CD4-positive, CD25-positive, alpha-beta regulatory T cell (primary cell): ENCODE measurements around the gene RFC5. TPM values are rescaled to one million over a fixed set of nuclear protein-coding genes. Genes with fewer than 3 reads are reported as not detected.

Experiments
- ATAC-seq, 2 donors: fragments of 150-1000 bp; cut with Tn5 transposase; one replicate each; pipeline ENCODE4 v1.10.0; 2021; ENCODE audit warnings: low read depth in 2 of 2, moderate number of reproducible peaks in 2 of 2, moderate library complexity in 1 of 2
- DNase-seq, 3 donors: peaks; one replicate each; pipeline versions ENCODE4 v3.0.0 to v3.0.0-alpha.2; 2012 to 2022; ENCODE audit warnings: mixed read lengths in 1 of 3
- H3K27ac ChIP-seq: one replicate; pipeline ENCODE4 v1.7.0; 2013; ENCODE audit warnings: mild to moderate bottlenecking, low read length; ENCODE audit not compliant: insufficient read depth, poor library complexity, severe bottlenecking
- H3K27me3 ChIP-seq: one replicate; pipeline ENCODE4 v1.7.0; 2013; ENCODE audit warnings: low read length; ENCODE audit not compliant: control insufficient read depth, insufficient read depth
- H3K36me3 ChIP-seq: one replicate; pipeline ENCODE4 v1.7.0; 2013; ENCODE audit warnings: mild to moderate bottlenecking, low read length, moderate library complexity; ENCODE audit not compliant: control insufficient read depth, insufficient read depth
- H3K4me1 ChIP-seq: 2 replicates; pipeline ENCODE4 v1.7.0; 2013; ENCODE audit warnings: mild to moderate bottlenecking, low read length; ENCODE audit not compliant: insufficient read depth, control insufficient read depth, poor library complexity, severe bottlenecking
- H3K4me3 ChIP-seq: one replicate; pipeline ENCODE4 v1.7.0; 2013; ENCODE audit warnings: low read depth, mild to moderate bottlenecking, low read length, moderate library complexity
- H3K9me3 ChIP-seq, 2 experiments: 1 replicate in 1 of 2; 2 replicates in 1 of 2; pipeline ENCODE4 v1.7.0; 2013; ENCODE audit warnings: low read length in 2 of 2, mild to moderate bottlenecking in 1 of 2, moderate library complexity in 1 of 2; ENCODE audit not compliant: control insufficient read depth in 2 of 2
- H3K27ac Mint-ChIP-seq, 3 donors: one replicate each; pipeline ENCODE4 v1.8.0; 2020 to 2022; ENCODE audit warnings: mild to moderate bottlenecking in 3 of 3, mixed read lengths in 3 of 3, moderate library complexity in 2 of 3
- H3K27me3 Mint-ChIP-seq: one replicate; pipeline ENCODE4 v1.8.0; 2022; ENCODE audit warnings: mild to moderate bottlenecking, mixed read lengths
- H3K36me3 Mint-ChIP-seq: one replicate; pipeline ENCODE4 v1.8.0; 2020; ENCODE audit warnings: mixed read lengths
- H3K4me1 Mint-ChIP-seq, 4 donors: one replicate each; pipeline ENCODE4 v1.8.0; 2020 to 2022; ENCODE audit warnings: mixed read lengths in 4 of 4, mild to moderate bottlenecking in 1 of 4
- H3K4me3 Mint-ChIP-seq, 4 donors: one replicate each; pipeline ENCODE4 v1.8.0; 2020 to 2022; ENCODE audit warnings: mild to moderate bottlenecking in 4 of 4, mixed read lengths in 4 of 4, moderate library complexity in 3 of 4
- H3K9me3 Mint-ChIP-seq, 7 donors: one replicate each; pipeline ENCODE4 v1.8.0; 2020 to 2022; ENCODE audit warnings: mixed read lengths in 7 of 7, mild to moderate bottlenecking in 3 of 7, moderate library complexity in 2 of 7
- polyA plus RNA-seq, 4 donors: library from polyadenylated mRNA; unstranded; fragments of 300-500 nt; fragmentation: Illumina TruSeq; gene quantifications; one replicate each; pipeline ENCODE4 v1.2.3, GENCODE V29; 2021
- total RNA-seq: library from RNA; stranded (reverse); gene quantifications from one replicate; pipeline ENCODE4 v1.2.3, GENCODE V29; 2022

The RFC5 gene
- total and polyA plus RNA-seq, 5 donors from 2014 or later = 12.0 to 21.1 (median 20.1) TPM

GRCh38 chr12:117975006-117975405, 41.5 kb upstream of the RFC5 start:
- H3K4me3 ChIP-seq = no peak overlapping the region
- DNase-seq = no peak

GRCh38 chr12:117977373-117977772, 39.1 kb upstream of the RFC5 start:
- no peaks in the 10 kb centered on the region for H3K36me3 ChIP-seq
- H3K4me3 ChIP-seq = no peak overlapping the region
- no peaks in the 10 kb centered on the region for H3K4me1 Mint-ChIP-seq
- no peak for DNase-seq
- H3K9me3 Mint-ChIP-seq = peaks cover 0 to 7% (median 0%) of the 10 kb centered on the region in 7 donors
- no peaks in the 10 kb centered on the region for H3K27me3 ChIP-seq
- H3K27ac ChIP-seq = no peak overlapping the region
- H3K36me3 Mint-ChIP-seq = no peaks in the 10 kb centered on the region
- no peaks in the 10 kb centered on the region for H3K9me3 ChIP-seq
- H3K4me1 ChIP-seq = no peaks in the 10 kb centered on the region
- no peak for ATAC-seq
- H3K27me3 Mint-ChIP-seq = peaks cover 18% of the 10 kb centered on the region
- H3K27ac Mint-ChIP-seq = no peak overlapping the region
- no peak overlapping the region for H3K4me3 Mint-ChIP-seq

More at GRCh38 chr12:117975006-117975405, 41.5 kb upstream of the RFC5 start:
- Mint-ChIP-seq H3K9me3 (peaks cover 0 to 18% (median 3%) of the 10 kb centered on the region in 7 donors), H3K27me3 (peaks cover 27% of the 10 kb centered on the region), H3K4me1 (no peaks in the 10 kb centered on the region), H3K27ac (no peak overlapping the region), H3K4me3 (no peak overlapping the region), H3K36me3 (no peaks in the 10 kb centered on the region)
- Histone ChIP-seq H3K27me3 (peaks cover 6% of the 10 kb centered on the region), H3K4me1 (no peaks in the 10 kb centered on the region), H3K27ac (no peak overlapping the region), H3K9me3 (peaks cover 5 to 8% of the 10 kb centered on the region in 2 experiments), H3K36me3 (no peaks in the 10 kb centered on the region)
- ATAC-seq = no peak

- no peak overlapping the region for H3K4me3 Mint-ChIP-seq
- no peak overlapping the region for H3K27ac ChIP-seq
- no peaks in the 10 kb centered on the region for H3K36me3 Mint-ChIP-seq
- DNase-seq (no peak), ATAC-seq (no peak)
- no peak overlapping the region for H3K27ac Mint-ChIP-seq
- no peaks in the 10 kb centered on the region for H3K4me1 Mint-ChIP-seq
- peaks cover 0 to 3% (median 0%) of the 10 kb centered on the region in 7 donors for H3K9me3 Mint-ChIP-seq
- no peaks in the 10 kb centered on the region for H3K4me1 ChIP-seq
- no peaks in the 10 kb centered on the region for H3K36me3 ChIP-seq
- H3K27me3 Mint-ChIP-seq = peaks cover 17% of the 10 kb centered on the region
- H3K4me3 ChIP-seq = no peak overlapping the region
- H3K27me3 ChIP-seq = no peaks in the 10 kb centered on the region
- H3K9me3 ChIP-seq = no peaks in the 10 kb centered on the region
Measured at GRCh38 chr12:117980616-117981015, 35.9 kb upstream of the RFC5 start.

GRCh38 chr12:117981267-117981666, 35.2 kb upstream of the RFC5 start:
- H3K36me3 Mint-ChIP-seq = no peaks in the 10 kb centered on the region

GRCh38 chr12:117985182-117985581, 31.3 kb upstream of the RFC5 start:
- H3K9me3 ChIP-seq = peaks cover 0 to 3% of the 10 kb centered on the region in 2 experiments
- no peak overlapping the region for H3K27ac ChIP-seq
- DNase-seq (no peak), ATAC-seq (no peak)
- Mint-ChIP-seq H3K27ac (no peak overlapping the region), H3K36me3 (no peaks in the 10 kb centered on the region), H3K9me3 (peaks cover 0 to 5% (median 4%) of the 10 kb centered on the region in 7 donors), H3K27me3 (peaks cover 17% of the 10 kb centered on the region), H3K4me3 (no peak overlapping the region), H3K4me1 (no peaks in the 10 kb centered on the region)
- no peaks in the 10 kb centered on the region for H3K4me1 ChIP-seq
- no peaks in the 10 kb centered on the region for H3K36me3 ChIP-seq
- H3K4me3 ChIP-seq = no peak overlapping the region
- H3K27me3 ChIP-seq = no peaks in the 10 kb centered on the region

More at GRCh38 chr12:117981267-117981666, 35.2 kb upstream of the RFC5 start:
- H3K27me3 ChIP-seq = no peaks in the 10 kb centered on the region
- H3K9me3 Mint-ChIP-seq = peaks cover 0 to 3% (median 0%) of the 10 kb centered on the region in 7 donors
- ATAC-seq (no peak), DNase-seq (no peak)
- H3K9me3 ChIP-seq = no peaks in the 10 kb centered on the region
- H3K27ac Mint-ChIP-seq = no peak overlapping the region
- no peak overlapping the region for H3K4me3 Mint-ChIP-seq
- H3K4me1 Mint-ChIP-seq = no peaks in the 10 kb centered on the region
- peaks cover 17% of the 10 kb centered on the region for H3K27me3 Mint-ChIP-seq
- H3K36me3 ChIP-seq = no peaks in the 10 kb centered on the region
- H3K4me3 ChIP-seq = no peak overlapping the region
- no peak overlapping the region for H3K27ac ChIP-seq
- no peaks in the 10 kb centered on the region for H3K4me1 ChIP-seq

GRCh38 chr12:117986705-117987469, 29.6 kb upstream of the RFC5 start:
- no peaks in the 10 kb centered on the region for H3K36me3 Mint-ChIP-seq
- no peak for ATAC-seq
- no peak for DNase-seq

GRCh38 chr12:117994551-117995438, 21.7 kb upstream of the RFC5 start:
- H3K36me3 ChIP-seq = no peaks in the 10 kb centered on the region
- H3K9me3 ChIP-seq = no peaks in the 10 kb centered on the region
- Mint-ChIP-seq H3K4me1 (no peaks in the 10 kb centered on the region), H3K4me3 (no peak overlapping the region), H3K36me3 (no peaks in the 10 kb centered on the region), H3K27ac (no peak overlapping the region), H3K9me3 (peaks cover 0 to 2% (median 1%) of the 10 kb centered on the region in 7 donors), H3K27me3 (peaks cover 6% of the 10 kb centered on the region)
- H3K4me3 ChIP-seq = no peak overlapping the region
- no peaks in the 10 kb centered on the region for H3K4me1 ChIP-seq
- H3K27ac ChIP-seq = no peak overlapping the region
- peaks cover 3% of the 10 kb centered on the region for H3K27me3 ChIP-seq
- DNase-seq (no peak), ATAC-seq (no peak)

More at GRCh38 chr12:117986705-117987469, 29.6 kb upstream of the RFC5 start:
- peaks cover 0 to 5% (median 4%) of the 10 kb centered on the region in 7 donors for H3K9me3 Mint-ChIP-seq
- H3K27ac Mint-ChIP-seq = no peak overlapping the region
- H3K4me1 ChIP-seq = no peaks in the 10 kb centered on the region
- no peak overlapping the region for H3K27ac ChIP-seq
- H3K9me3 ChIP-seq = peaks cover 0 to 3% of the 10 kb centered on the region in 2 experiments
- no peaks in the 10 kb centered on the region for H3K4me1 Mint-ChIP-seq
- no peak overlapping the region for H3K4me3 Mint-ChIP-seq
- H3K36me3 ChIP-seq = no peaks in the 10 kb centered on the region
- peaks cover 17% of the 10 kb centered on the region for H3K27me3 Mint-ChIP-seq
- no peak overlapping the region for H3K4me3 ChIP-seq
- H3K27me3 ChIP-seq = no peaks in the 10 kb centered on the region
